HCT116 (cell line): ENCODE measurements around the gene SEZ6L2. TPM values are rescaled to one million over a fixed set of nuclear protein-coding genes. Genes with fewer than 3 reads are reported as not detected.

Source experiments
- ATAC-seq: fragments of 200-7000 bp; cut with Tn5 transposase; 2 replicates; pipeline ENCODE4 v1.9.1; 2020; ENCODE audit warnings: mild to moderate bottlenecking, moderate library complexity
- BruUV-seq: library from RNA; stranded (reverse); fragments of 400-500 nt; replicated peaks from 2 replicates; lab custom pipeline; 2021; lab: Mats Ljungman, UMichigan
- CTCF ChIA-PET: fragments of 300-600 bp; sonication (Branson Sonifier 250); formaldehyde crosslinking; loops from one replicate; lab custom pipeline; 2021; ENCODE audit warnings: antibody characterized with exemption; lab: Charles Lee
- POLR2A ChIA-PET: fragments of 300-600, 350-600 bp; sonication (Branson Sonifier 250); formaldehyde crosslinking; loops from one replicate; lab custom pipeline; 2021; ENCODE audit warnings: antibody characterized with exemption; lab: Charles Lee
- RAD21 ChIA-PET, 2 experiments: fragments of 300-600 bp; sonication (Branson Sonifier 250); formaldehyde crosslinking; loops; one replicate each; lab custom pipeline; 2023; ENCODE audit warnings: low total read pairs in 2 of 2; ENCODE audit not compliant: uncharacterized antibody in 2 of 2, unreplicated experiment in 2 of 2, low non-redundant PET in 1 of 2; lab: Charles Lee
- DNase-seq: peaks from one replicate; pipeline ENCODE4 v3.0.0-alpha.2; 2010; ENCODE audit warnings: low read depth, low spot score
- H2AFZ ChIP-seq: fragments of 200-600 bp; shearing (Covaris generic), sonication (generic); 2 replicates; pipeline ENCODE4 v1.6.1; 2017; ENCODE audit warnings: low read depth, mixed run types, mixed read lengths, antibody characterized with exemption, low read length; ENCODE audit not compliant: poor library complexity, severe bottlenecking
- H3K27ac ChIP-seq: 2 replicates; pipeline ENCODE4 v1.5.1; 2012; ENCODE audit warnings: low read depth, low read length
- H3K27me3 ChIP-seq: fragments of 200-600 bp; sonication (generic); 2 replicates; pipeline ENCODE4 v1.6.1; 2016; ENCODE audit warnings: mixed run types, low read length, mixed read lengths; ENCODE audit not compliant: insufficient read depth
- H3K36me3 ChIP-seq, 2 experiments: fragments of 200-500 bp in 1 of 2; fragments of 200-600 bp in 1 of 2; sonication (Bioruptor generic) in 1 of 2; sonication (generic) in 1 of 2; 2 replicates each; pipeline versions ENCODE4 v1.5.1 to v1.6.1; 2014 to 2016; ENCODE audit warnings: low read length in 2 of 2, inconsistent platforms in 1 of 2, mixed read lengths in 1 of 2, mixed run types in 1 of 2; ENCODE audit not compliant: insufficient read depth in 2 of 2, control insufficient read depth in 1 of 2
- H3K4me1 ChIP-seq, 2 experiments: fragments of 200-600 bp in 1 of 2; sonication (generic) in 1 of 2; 2 replicates each; pipeline versions ENCODE4 v1.5.1 to v1.6.1; 2012 to 2017; ENCODE audit warnings: low read length in 2 of 2, inconsistent platforms in 1 of 2, mild to moderate bottlenecking in 1 of 2, mixed read lengths in 1 of 2, mixed run types in 1 of 2, moderate library complexity in 1 of 2; ENCODE audit not compliant: insufficient read depth in 2 of 2, control insufficient read depth in 1 of 2
- H3K4me2 ChIP-seq: fragments of 200-600 bp; sonication (generic); 2 replicates; pipeline ENCODE4 v1.6.1; 2017; ENCODE audit warnings: mixed run types, low read length, mixed read lengths
- H3K4me3 ChIP-seq, 2 experiments: fragments of 200-600 bp in 1 of 2; sonication (generic) in 1 of 2; replicated peaks in 1 of 2; 2 replicates each; pipeline ENCODE4 v1.5.1; 2011 to 2016; ENCODE audit warnings: low read length in 2 of 2, control low read depth in 1 of 2, low read depth in 1 of 2, mild to moderate bottlenecking in 1 of 2, mixed read lengths in 1 of 2, mixed run types in 1 of 2
- H3K79me2 ChIP-seq: fragments of 200-600 bp; sonication (generic); 2 replicates; pipeline ENCODE4 v1.6.1; 2017; ENCODE audit warnings: mild to moderate bottlenecking, mixed run types, low read length, moderate library complexity, mixed read lengths; ENCODE audit not compliant: insufficient read depth
- H3K9ac ChIP-seq: fragments of 200-600 bp; sonication (generic); 2 replicates; pipeline ENCODE4 v1.6.1; 2016; ENCODE audit warnings: low read length, mixed read lengths
- H3K9me2 ChIP-seq: fragments of 200-600 bp; sonication (generic), shearing (Covaris generic); 2 replicates; pipeline ENCODE4 v1.6.1; 2017; ENCODE audit warnings: mixed run types, mild to moderate bottlenecking, moderate library complexity; ENCODE audit not compliant: insufficient read depth
- H3K9me3 ChIP-seq, 2 experiments: fragments of 200-500 bp in 1 of 2; fragments of 200-600 bp in 1 of 2; sonication (Bioruptor generic) in 1 of 2; sonication (generic) in 1 of 2; 2 replicates each; pipeline ENCODE4 v1.6.1; 2014 to 2017; ENCODE audit warnings: low read length in 2 of 2, mixed read lengths in 2 of 2, inconsistent platforms in 1 of 2, low read depth in 1 of 2, mild to moderate bottlenecking in 1 of 2, mixed run types in 1 of 2, moderate library complexity in 1 of 2; ENCODE audit not compliant: control insufficient read depth in 1 of 2, insufficient read depth in 1 of 2
- H4K20me1 ChIP-seq: fragments of 200-600 bp; sonication (generic), shearing (Covaris generic); 2 replicates; pipeline ENCODE4 v1.6.1; 2017; ENCODE audit warnings: mixed run types, mild to moderate bottlenecking, moderate library complexity; ENCODE audit not compliant: insufficient read depth
- CBX3 ChIP-seq: IDR thresholded peaks from 2 replicates; pipeline ENCODE4 v1.6.1; 2012; ENCODE audit warnings: low read depth
- CEBPB ChIP-seq: IDR thresholded peaks from 2 replicates; pipeline ENCODE4 v1.6.1; 2012; ENCODE audit warnings: low read depth
- ELF1 ChIP-seq: IDR thresholded peaks from 2 replicates; pipeline ENCODE4 v1.6.1; 2012; ENCODE audit warnings: low read depth, borderline replicate concordance
- EZH2 ChIP-seq: fragments of 200-600 bp; sonication (generic); IDR thresholded peaks from 2 replicates; pipeline ENCODE4 v1.6.1; 2017; ENCODE audit warnings: antibody characterized with exemption, mixed run types
- EZH2phosphoT487 ChIP-seq: fragments of 200-600 bp; IDR thresholded peaks from 2 replicates; pipeline ENCODE4 v1.6.1; 2018; ENCODE audit warnings: antibody characterized with exemption, borderline replicate concordance
- JUND ChIP-seq: IDR thresholded peaks from 2 replicates; pipeline ENCODE4 v1.6.1; 2012
- POLR2A ChIP-seq: IDR thresholded peaks from 2 replicates; pipeline ENCODE4 v1.7.0; 2011; ENCODE audit warnings: borderline replicate concordance; ENCODE audit not compliant: insufficient read depth, insufficient read length; ENCODE audit errors: extremely low read depth
- RAD21 ChIP-seq: IDR thresholded peaks from 2 replicates; pipeline ENCODE4 v1.6.1; 2012; ENCODE audit warnings: low read depth, mild to moderate bottlenecking
- SIN3A ChIP-seq: IDR thresholded peaks from 2 replicates; pipeline ENCODE4 v1.6.1; 2012; ENCODE audit warnings: low read depth
- SRF ChIP-seq: IDR thresholded peaks from 2 replicates; pipeline ENCODE4 v1.6.1; 2012; ENCODE audit warnings: low read depth
- TCF7L2 ChIP-seq: IDR thresholded peaks from 2 replicates; pipeline ENCODE4 v1.7.0; 2011; ENCODE audit warnings: borderline replicate concordance, inconsistent platforms; ENCODE audit not compliant: insufficient read depth, insufficient read length; ENCODE audit errors: extremely low read depth
- YY1 ChIP-seq: IDR thresholded peaks from 2 replicates; pipeline ENCODE4 v1.6.1; 2011; ENCODE audit warnings: low read length, low read depth, moderate library complexity, mild to moderate bottlenecking; ENCODE audit not compliant: insufficient replicate concordance; ENCODE audit errors: extremely low read depth
- ZFX ChIP-seq: fragments of 450-650 bp; IDR thresholded peaks from 2 replicates; pipeline ENCODE4 v1.6.1; 2017
- ZNF274 ChIP-seq: fragments of 200-500 bp; sonication (Bioruptor generic); IDR thresholded peaks from 2 replicates; pipeline ENCODE4 v1.6.1; 2014; ENCODE audit warnings: mild to moderate bottlenecking, low read depth, low read length, inconsistent platforms
- intact Hi-C: fragments of 100-400 bp; cut with micrococcal nuclease; formaldehyde crosslinking; loops from 2 replicates; pipeline ENCODE4 v1.10.0; 2022
- total RNA-seq: library from RNA; stranded (reverse); gene quantifications from one replicate; pipeline ENCODE4 v1.2.1, GENCODE V29; 2021; ENCODE audit not compliant: unreplicated experiment
- TF ChIP-seq, protein P1 (sequence below): IDR thresholded peaks from 2 replicates; pipeline ENCODE4 v1.6.1; 2011; ENCODE audit warnings: mild to moderate bottlenecking, low read length, moderate library complexity; ENCODE audit not compliant: insufficient replicate concordance; ENCODE audit errors: extremely low read depth
- TF ChIP-seq, protein P2 (sequence below): IDR thresholded peaks from 2 replicates; pipeline ENCODE4 v1.6.1; 2012; ENCODE audit warnings: low read depth
- TF ChIP-seq, protein P3 (sequence below): IDR thresholded peaks from 2 replicates; pipeline ENCODE4 v1.6.1; 2012

SEZ6L2 gene
- total RNA-seq, 1 experiment from 2014 or later = 49.3 TPM

DNA sequence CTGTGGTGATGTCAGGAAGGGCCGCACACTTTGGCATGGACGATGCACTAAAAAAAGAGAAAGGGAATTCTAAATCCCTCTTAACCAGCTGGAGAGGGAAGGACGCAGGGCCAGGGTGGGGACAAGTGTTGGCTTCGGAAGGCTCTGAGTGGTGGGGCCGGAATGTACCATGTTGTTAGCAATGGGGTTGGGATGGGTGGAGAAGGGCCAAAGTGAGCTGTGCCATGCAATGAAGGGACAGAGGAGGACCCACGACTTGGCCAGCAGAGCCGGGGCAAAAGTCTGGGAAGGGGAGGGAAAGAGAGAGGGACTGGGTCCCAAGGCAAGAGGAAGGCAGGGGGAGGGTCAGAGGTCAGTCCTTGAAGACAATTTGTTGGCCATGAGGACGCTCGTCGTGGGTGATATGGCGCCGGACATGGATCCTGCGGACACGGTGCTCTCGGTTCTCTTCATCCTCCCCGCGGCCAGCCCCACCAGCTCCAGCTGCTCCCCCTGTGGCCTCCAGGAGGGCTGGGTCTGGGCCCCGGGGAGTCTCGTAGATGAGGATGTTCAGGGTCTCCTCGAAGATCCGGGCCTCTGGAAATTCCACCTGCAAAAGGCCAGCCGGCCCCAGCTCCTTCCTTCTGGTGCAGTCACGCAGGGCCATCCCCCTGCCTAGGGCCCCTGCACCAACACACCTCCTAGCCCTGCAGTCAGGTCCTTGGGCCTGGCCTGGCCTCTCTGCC lies 7.3 kb upstream of the SEZ6L2 start:
- H3K4me3 ChIP-seq = no peak overlapping the region
- no peak overlapping the region for H3K4me2 ChIP-seq
- H3K36me3 ChIP-seq = no peaks in the 10 kb centered on the region
- RAD21 ChIA-PET = no interaction called here
- no peaks in the 10 kb centered on the region for H3K79me2 ChIP-seq
- H3K9ac ChIP-seq = no peak overlapping the region
- DNase-seq = no peak
- H3K9me3 ChIP-seq = no peaks in the 10 kb centered on the region
- H4K20me1 ChIP-seq = no peaks in the 10 kb centered on the region
- no peak overlapping the region for H3K27ac ChIP-seq
- no peaks in the 10 kb centered on the region for H3K9me2 ChIP-seq
- TF ChIP-seq ZFX (no peak), ZNF274 (no peak), POLR2A (no peak), TCF7L2 (no peak), EZH2 (no peak), CBX3 (no peak), SRF (no peak), SIN3A (no peak), ELF1 (no peak), RAD21 (no peak), CEBPB (no peak), EZH2phosphoT487 (no peak), YY1 (no peak), JUND (no peak)
- TF ChIP-seq, protein P1, sequence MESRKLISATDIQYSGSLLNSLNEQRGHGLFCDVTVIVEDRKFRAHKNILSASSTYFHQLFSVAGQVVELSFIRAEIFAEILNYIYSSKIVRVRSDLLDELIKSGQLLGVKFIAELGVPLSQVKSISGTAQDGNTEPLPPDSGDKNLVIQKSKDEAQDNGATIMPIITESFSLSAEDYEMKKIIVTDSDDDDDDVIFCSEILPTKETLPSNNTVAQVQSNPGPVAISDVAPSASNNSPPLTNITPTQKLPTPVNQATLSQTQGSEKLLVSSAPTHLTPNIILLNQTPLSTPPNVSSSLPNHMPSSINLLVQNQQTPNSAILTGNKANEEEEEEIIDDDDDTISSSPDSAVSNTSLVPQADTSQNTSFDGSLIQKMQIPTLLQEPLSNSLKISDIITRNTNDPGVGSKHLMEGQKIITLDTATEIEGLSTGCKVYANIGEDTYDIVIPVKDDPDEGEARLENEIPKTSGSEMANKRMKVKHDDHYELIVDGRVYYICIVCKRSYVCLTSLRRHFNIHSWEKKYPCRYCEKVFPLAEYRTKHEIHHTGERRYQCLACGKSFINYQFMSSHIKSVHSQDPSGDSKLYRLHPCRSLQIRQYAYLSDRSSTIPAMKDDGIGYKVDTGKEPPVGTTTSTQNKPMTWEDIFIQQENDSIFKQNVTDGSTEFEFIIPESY = no peak
- TF ChIP-seq, protein P2, sequence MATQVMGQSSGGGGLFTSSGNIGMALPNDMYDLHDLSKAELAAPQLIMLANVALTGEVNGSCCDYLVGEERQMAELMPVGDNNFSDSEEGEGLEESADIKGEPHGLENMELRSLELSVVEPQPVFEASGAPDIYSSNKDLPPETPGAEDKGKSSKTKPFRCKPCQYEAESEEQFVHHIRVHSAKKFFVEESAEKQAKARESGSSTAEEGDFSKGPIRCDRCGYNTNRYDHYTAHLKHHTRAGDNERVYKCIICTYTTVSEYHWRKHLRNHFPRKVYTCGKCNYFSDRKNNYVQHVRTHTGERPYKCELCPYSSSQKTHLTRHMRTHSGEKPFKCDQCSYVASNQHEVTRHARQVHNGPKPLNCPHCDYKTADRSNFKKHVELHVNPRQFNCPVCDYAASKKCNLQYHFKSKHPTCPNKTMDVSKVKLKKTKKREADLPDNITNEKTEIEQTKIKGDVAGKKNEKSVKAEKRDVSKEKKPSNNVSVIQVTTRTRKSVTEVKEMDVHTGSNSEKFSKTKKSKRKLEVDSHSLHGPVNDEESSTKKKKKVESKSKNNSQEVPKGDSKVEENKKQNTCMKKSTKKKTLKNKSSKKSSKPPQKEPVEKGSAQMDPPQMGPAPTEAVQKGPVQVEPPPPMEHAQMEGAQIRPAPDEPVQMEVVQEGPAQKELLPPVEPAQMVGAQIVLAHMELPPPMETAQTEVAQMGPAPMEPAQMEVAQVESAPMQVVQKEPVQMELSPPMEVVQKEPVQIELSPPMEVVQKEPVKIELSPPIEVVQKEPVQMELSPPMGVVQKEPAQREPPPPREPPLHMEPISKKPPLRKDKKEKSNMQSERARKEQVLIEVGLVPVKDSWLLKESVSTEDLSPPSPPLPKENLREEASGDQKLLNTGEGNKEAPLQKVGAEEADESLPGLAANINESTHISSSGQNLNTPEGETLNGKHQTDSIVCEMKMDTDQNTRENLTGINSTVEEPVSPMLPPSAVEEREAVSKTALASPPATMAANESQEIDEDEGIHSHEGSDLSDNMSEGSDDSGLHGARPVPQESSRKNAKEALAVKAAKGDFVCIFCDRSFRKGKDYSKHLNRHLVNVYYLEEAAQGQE = no peak
- TF ChIP-seq, protein P3, sequence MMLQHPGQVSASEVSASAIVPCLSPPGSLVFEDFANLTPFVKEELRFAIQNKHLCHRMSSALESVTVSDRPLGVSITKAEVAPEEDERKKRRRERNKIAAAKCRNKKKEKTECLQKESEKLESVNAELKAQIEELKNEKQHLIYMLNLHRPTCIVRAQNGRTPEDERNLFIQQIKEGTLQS = no peak
- TF ChIP-seq, all 23 proteins: peak for 0
- no peak for ATAC-seq
- POLR2A ChIA-PET = no interaction called here
- no peak overlapping the region for H2AFZ ChIP-seq
- intact Hi-C loops = no loop called here
- CTCF ChIA-PET = no interaction called here
- no peaks in the 10 kb centered on the region; a peak in 1 of 4 replicates for H3K4me1 ChIP-seq
- BruUV-seq = no TSS peak
- H3K27me3 ChIP-seq = no peaks in the 10 kb centered on the region
